Stimulated activated CD4-positive, alpha-beta T cell treated with anti-CD3 and anti-CD28 coated beads, Interleukin-15, amount 100 ng/mL, for 1 hour (primary cell): Measurements from ENCODE around the gene MICAL2.

Source experiments
- DNase-seq, 2 donors: peaks; one replicate each; pipeline ENCODE4 v3.0.0-alpha.2; 2020; ENCODE audit warnings: low read depth in 1 of 2, low spot score in 1 of 2

The MICAL2 gene

DNA sequence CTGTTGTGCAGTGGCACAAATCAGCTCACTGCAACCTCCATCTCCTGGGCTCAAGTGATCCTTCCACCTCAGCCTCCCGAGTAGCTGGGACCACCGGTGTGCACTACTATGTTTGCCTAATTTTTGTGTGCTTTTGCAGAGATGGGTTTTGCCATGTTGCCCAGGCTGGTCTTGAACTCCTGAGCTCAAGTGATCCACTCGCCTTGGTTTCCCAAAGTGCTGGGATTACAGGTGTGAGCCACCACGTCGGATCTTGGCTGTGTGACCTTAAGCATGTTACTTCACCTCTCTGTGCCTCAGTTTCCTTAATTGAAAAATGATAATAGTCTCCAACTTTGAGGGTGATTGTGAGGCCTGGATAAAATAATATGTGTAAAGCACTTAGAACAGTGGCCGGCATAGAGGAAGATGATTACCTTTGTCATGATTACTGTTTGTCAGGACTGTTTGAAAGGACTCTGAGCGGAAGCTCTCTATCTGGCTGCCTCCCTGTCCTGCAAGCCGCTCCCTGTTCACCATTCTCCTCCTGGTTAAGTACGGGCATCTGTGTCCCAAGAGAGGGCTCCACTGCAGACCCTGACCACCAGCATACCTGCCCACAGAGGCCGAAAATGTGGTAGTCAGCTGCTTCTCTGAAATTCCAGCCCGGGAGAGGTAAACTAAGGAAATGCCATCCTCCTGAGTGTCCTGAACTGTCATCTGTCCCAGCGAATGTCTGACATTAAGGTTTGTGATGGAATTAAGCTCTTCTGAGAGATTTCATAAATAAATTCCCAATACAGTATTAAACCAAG is 73.6 kb downstream of the MICAL2 start:
- DNase-seq, result no peak

GRCh38 chr11:12184699-12185098 is 74.3 kb downstream of the MICAL2 start:
- no peak for DNase-seq

DNA sequence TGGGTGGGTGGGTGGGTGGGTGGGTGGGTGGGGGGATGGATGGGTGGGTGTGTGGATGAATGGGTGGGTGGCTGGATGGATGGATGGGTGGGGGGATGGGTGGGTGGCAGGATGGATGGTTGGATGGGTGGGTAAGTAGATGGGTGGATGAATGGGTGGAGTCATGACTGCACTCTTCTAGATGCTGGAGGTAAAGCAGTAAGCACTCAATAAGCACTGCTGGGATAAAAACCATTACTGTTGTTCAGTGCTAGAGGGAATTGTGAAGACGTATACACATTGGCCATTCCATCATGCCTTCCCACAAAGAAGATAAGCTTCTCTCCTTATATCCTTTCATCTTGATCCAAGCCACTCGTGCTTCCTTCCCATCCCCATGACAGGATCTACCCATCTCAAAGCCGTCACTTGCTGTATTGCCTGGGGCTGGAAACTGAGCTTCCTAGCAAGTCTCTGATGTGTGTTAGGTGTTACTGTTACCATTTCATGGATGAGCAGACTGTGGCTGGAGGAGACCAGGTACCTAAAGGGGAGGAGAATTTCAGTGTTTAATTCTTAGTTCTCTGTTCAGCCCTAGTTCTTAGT is 74.8 kb downstream of the MICAL2 start:
- no peak for DNase-seq

GRCh38 chr11:12185914-12186313 is 75.5 kb downstream of the MICAL2 start:
- DNase-seq, result no peak

DNA sequence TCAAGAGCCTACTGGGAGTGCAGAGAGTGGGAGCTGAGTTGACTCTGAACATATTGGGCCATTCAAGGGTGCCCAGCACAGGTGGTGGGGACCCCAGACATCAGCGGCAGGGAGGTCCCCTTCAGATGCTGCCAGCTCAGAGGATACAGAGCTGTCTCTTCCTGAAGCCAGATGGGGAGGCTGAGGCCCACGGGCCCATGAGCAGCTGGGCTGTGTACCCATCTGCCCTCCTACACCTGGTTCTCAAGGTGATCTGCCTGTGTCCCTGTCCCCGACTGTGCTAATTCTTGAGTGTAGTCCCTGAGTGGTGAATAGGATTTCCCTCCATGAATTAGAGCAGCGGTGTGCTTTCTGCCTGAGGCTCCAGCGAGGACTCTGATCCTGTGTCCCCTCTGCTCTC is 76.3 kb downstream of the MICAL2 start:
- DNase-seq, result no peak

- DNase-seq, result no peak
Observed at GRCh38 chr11:12187399-12187798, 77.0 kb downstream of the MICAL2 start.

GRCh38 chr11:12188548-12189317 is 78.3 kb downstream of the MICAL2 start:
- DNase-seq, result no peak

- DNase-seq, result peak in 1 of 2 donors; percentile 23
Observed at GRCh38 chr11:12189543-12190235, 79.3 kb downstream of the MICAL2 start.

DNA sequence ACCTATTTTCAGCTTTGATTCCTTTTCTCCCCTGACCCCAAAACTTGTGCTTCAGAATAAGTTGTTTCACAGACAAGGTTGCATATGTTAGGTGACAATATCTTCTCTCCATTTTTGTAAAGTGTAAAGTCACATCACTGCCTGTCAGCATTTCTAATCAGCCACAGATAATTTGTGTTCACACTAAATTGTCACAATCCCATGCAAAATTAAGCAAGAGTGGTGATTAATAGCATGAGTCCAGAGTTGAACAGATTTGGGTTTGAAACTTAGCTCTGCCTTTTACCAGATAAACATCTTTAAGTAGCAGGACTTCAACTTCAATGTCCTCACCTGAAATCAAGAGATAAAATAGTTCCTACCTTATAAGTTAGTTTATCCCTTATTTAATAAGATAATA is 80.1 kb downstream of the MICAL2 start:
- no peak for DNase-seq

DNA sequence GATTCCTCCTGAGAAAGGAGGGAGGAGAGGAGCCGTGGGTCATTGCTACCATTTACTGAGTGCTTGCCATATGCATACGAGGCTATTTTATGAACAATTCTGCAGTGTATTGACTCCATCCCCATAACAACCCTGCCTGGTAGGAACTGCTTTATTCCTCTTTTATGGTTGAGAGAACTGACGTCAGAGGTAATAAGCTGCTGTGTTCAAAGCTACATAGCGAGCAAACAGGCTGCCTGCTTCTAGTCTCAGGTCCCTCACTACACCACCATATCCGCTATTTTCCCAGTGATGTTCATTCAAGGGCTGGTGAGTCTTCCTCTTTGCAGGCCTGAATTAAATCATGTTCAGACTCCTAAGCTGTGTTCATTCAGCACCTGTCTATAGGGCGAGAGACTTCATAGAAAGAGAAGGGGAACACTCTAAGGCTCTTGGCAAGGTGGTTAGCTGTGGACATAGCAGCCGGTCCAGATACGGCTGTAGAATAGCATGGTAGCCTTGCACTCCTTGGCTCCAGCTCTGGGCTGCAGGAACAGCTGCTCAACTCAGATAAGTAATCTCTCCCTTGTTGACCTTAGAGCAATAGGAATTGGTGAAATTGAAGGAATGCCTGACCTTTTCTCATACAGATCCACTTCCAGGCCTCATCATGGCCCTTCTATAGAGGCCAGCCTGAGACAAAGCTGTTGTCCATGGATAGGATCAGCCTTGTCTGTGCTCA is 82.6 kb downstream of the MICAL2 start:
- DNase-seq, result no peak

DNA sequence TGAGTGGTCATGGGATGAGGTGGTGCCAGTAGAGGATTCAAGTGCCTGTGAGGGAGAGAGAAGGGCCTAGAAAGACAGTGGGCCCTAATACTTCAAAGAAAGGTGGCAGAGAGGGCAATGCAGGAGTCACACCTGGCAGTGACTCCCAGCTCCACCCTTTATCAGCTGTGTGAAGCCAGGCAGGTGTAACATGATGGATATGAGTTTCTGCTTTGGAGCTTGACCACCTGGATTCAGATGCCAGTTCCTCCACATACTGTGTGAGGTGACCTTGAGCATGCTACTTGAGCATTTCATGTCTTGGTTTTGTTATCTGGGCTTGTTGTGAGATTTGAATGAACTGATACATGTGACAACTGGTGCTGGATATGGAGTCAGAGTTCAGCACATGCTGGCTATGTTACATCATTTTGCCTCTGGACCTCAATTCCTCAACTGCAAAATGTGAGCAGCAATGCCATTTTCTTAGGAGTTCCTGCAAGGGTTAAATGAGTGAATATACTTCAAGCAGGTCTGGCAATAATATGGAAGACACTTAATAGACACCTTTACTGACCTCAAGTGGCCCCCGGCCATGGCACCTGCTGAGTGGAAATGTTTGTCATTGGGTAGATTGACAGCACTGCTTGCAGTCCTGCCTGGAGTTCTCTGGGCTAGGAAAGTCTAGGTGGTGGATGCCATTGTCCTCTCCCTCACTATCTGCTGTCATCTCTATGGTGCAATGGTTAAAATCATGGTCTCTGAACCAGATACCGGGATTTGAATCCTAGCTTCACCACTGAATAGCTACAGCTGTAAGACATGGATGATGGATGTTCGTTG is 83.3 kb downstream of the MICAL2 start:
- DNase-seq, result no peak

GRCh38 chr11:12195768-12196167 is 85.4 kb downstream of the MICAL2 start:
- DNase-seq, result no peak

GRCh38 chr11:12196308-12196707 is 85.9 kb downstream of the MICAL2 start:
- DNase-seq, result no peak

DNA sequence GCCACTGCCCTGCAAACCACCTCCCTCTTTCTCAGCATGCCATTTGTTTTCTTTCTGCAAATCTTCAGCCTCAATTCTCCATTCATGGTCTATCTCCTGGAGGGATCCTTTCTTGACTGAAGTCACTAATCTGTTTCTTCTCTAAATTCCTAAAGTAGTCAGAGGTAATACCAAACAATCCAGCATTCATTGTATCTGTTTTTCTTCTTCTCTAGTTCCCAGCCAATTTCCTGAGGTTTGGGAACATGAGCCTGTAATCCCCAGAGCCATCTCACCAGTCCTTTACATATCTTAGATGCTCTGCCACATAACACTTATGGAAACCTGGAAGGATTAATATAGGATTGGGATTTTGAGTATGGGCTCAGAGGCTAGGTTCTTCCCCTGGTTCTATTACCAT is 86.5 kb downstream of the MICAL2 start:
- DNase-seq, result no peak

GRCh38 chr11:12198251-12199222 is 88.1 kb downstream of the MICAL2 start:
- no peak for DNase-seq

DNA sequence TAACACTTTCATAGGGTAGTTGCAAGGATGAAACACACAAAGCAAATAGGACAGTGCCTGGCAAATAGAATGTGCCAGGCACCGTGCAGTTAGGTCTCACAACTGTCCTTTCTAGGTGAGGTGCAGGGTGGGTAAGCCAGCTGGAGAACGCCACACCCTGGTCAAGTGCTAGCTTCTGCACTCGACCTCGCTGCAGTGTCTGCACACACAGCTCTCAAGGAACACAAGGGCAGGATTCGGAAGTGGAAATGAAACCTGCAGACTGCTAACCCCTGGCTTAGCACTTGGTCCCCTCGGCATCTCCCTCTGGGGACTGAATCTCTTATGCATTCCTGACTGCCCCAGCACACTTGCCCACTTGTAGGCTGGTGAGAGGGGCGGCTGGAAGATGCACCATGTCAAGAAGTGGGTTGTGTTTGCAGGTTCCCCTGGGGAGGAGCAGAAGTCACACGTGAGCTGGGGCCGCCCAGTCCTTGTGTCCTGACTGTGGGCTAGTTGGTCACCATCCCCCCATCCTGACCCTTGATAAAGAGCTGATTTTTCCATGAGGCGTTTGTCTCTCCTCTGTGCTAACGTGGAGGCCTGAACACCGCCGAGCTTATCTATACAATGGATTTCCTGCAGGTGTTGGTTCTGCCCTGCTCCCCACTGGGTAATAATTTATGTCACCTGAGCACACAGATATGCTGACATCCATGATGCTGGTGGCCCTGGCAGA is 89.0 kb downstream of the MICAL2 start:
- DNase-seq, result no peak

- no peak for DNase-seq
Observed at GRCh38 chr11:12200279-12200990, 90.0 kb downstream of the MICAL2 start.
